GM19372 (cell line): Measurements from ENCODE around the gene TRAPPC8.
"Not testable (repeated sequence)": the region's sequence is repeated elsewhere in the genome, so short reads cannot be mapped to it uniquely, and the experiment has no call there.

Experiments used
- ATAC-seq: cut with Tn5 transposase; IDR thresholded peaks from one replicate; pipeline ENCODE4 v1.9.1; 2021; ENCODE audit warnings: mild to moderate bottlenecking, low read depth, moderate library complexity; ENCODE audit not compliant: unreplicated experiment

The TRAPPC8 gene

GRCh38 chr18:31799257-31799656, 143.7 kb downstream of the TRAPPC8 start:
- not testable (repeated sequence) for ATAC-seq

GRCh38 chr18:31798399-31798798, 144.5 kb downstream of the TRAPPC8 start:
- no peak for ATAC-seq

GRCh38 chr18:31795747-31796146, 147.2 kb downstream of the TRAPPC8 start:
- no peak for ATAC-seq

GRCh38 chr18:31793531-31793930, 149.4 kb downstream of the TRAPPC8 start:
- ATAC-seq, result no peak

GRCh38 chr18:31792580-31792911, 150.4 kb downstream of the TRAPPC8 start:
- peak; percentile 0 for ATAC-seq

GRCh38 chr18:31791817-31792579, 150.9 kb downstream of the TRAPPC8 start:
- ATAC-seq, result peak; percentile 95

GRCh38 chr18:31789409-31789808, 153.5 kb downstream of the TRAPPC8 start:
- no peak for ATAC-seq

- no peak for ATAC-seq
Observed at GRCh38 chr18:31783059-31783458, 159.9 kb downstream of the TRAPPC8 start.
